ENCODE data around the gene METTL9. TPM values are rescaled to one million over a fixed set of nuclear protein-coding genes. Genes with fewer than 3 reads are reported as not detected.
"Not testable (repeated sequence)": the region's sequence is repeated elsewhere in the genome, so short reads cannot be mapped to it uniquely, and the experiment has no call there.

The METTL9 gene
- total and polyA plus RNA-seq, 4 donors: 9.3 to 57.3 (median 17.2) TPM

DNA sequence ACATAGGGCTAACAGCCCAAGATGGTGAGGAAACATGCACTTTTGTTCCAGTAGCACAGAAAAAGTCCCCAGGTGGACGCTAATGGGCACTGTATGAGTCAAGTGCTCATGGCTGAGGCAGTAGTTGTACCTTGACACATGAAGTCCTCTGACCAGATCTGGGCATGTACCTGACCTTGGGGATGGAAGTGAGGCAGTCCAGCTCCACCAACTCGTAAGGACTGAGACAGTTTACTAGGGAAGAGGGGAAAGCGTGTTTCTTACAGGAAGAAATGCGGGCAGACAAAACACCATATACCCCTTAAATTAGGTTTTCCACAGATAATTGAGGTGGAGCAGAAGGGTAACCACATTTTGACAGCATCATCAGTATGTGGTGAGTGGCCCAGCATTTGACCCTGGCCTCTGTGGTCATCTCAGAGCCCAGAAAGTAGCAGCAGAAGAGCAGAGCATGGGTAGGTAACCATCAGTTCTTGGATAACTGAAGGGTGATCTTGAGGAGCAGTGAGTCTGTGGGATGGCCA, 32.4 kb upstream of the METTL9 start (continued):
- TF ChIP-seq, protein P1, sequence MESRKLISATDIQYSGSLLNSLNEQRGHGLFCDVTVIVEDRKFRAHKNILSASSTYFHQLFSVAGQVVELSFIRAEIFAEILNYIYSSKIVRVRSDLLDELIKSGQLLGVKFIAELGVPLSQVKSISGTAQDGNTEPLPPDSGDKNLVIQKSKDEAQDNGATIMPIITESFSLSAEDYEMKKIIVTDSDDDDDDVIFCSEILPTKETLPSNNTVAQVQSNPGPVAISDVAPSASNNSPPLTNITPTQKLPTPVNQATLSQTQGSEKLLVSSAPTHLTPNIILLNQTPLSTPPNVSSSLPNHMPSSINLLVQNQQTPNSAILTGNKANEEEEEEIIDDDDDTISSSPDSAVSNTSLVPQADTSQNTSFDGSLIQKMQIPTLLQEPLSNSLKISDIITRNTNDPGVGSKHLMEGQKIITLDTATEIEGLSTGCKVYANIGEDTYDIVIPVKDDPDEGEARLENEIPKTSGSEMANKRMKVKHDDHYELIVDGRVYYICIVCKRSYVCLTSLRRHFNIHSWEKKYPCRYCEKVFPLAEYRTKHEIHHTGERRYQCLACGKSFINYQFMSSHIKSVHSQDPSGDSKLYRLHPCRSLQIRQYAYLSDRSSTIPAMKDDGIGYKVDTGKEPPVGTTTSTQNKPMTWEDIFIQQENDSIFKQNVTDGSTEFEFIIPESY (IDR thresholded peaks at IDR 0.05): no peak
- TF ChIP-seq FOXA2 (IDR thresholded peaks at IDR 0.05): no peak

DNA sequence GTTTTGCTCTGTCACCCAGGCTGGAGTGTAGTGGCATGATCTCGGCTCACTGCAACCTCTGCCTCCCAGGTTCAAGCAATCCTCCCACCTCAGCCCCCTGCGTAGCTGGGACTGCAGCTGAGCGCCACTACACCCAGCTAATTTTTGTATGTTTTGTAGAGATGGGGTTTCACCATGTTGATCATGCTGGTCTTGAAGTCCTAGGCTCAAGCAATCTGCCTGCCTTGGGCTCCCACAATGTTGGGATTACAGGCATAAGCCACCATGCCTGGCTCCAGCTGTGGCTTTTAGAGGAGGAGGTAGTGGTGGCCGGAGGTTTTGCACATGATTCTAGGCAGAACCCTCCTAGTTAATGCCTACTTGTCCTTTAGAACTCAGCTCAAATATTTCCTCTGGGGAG, 31.9 kb upstream of the METTL9 start:
- H3K27me3 ChIP-seq (ENCODE audit: control insufficient read depth in 4 of 4, insufficient read depth in 4 of 4, low read length in 3 of 4); H3K9me3 ChIP-seq (ENCODE audit: control insufficient read depth in 4 of 4, low read length in 3 of 4); H3K27ac ChIP-seq (ENCODE audit: low read depth in 1 of 2, low read length in 2 of 2); H3K4me3 ChIP-seq (ENCODE audit: low read depth in 1 of 3, low read length in 3 of 3); DNase-seq (ENCODE audit: low spot score); H3K36me3 ChIP-seq (ENCODE audit: control insufficient read depth in 4 of 4, insufficient read depth in 3 of 4, low read depth in 1 of 4, low read length in 3 of 4); H3K9ac ChIP-seq (ENCODE audit: low read depth in 1 of 2, low read length in 2 of 2): not testable (repeated sequence)
- WGBS: 97% methylated on average over 4 of the region's 4 CpGs
- H3K4me1 ChIP-seq (ENCODE audit: control insufficient read depth in 4 of 4, insufficient read depth in 4 of 4, low read length in 3 of 4): peaks cover 0 to 11% (median 7%) of the 10 kb centered on the region in 4 donors

DNA sequence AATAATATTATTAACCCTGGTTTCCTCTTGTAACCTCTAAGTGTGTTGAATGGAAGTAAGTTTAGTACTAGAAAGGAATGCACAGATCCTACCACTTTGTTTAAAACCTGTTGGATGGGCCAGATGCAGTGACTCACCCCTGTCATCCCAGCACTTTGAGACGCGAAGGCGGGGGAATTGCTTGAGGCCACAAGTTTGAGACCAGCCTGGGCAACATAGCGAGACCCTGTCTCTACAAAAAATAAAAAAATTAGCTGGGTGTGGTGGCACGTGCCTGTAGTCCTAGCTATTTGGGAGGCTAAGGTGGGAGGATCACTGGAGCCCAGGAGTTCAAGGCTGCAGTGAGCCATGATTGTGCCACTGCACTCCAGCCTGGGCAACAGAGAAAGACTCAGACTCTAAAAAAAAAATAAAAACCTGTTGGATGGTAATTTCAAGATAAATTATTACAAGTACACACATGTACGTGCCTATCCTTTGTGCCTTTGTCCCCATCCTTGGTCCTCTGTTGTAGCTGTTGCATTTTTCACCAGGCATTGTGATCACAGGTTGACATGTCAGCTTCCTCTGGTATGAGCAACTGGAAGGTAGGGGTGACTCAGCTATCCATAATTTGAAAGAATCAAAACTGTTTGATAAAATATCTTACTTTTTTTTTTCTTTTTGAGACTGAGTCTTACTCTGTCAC, 30.7 kb upstream of the METTL9 start:
- Histone ChIP-seq H3K36me3 (ENCODE audit: control insufficient read depth in 4 of 4, insufficient read depth in 3 of 4, low read depth in 1 of 4, low read length in 3 of 4) (no peaks in the 10 kb centered on the region), H3K27ac (ENCODE audit: low read depth in 1 of 2, low read length in 2 of 2) (no peak overlapping the region), H3K9me3 (ENCODE audit: control insufficient read depth in 4 of 4, low read length in 3 of 4) (no peaks in the 10 kb centered on the region), H3K9ac (ENCODE audit: low read depth in 1 of 2, low read length in 2 of 2) (no peak overlapping the region), H3K4me3 (ENCODE audit: low read depth in 1 of 3, low read length in 3 of 3) (no peak overlapping the region), H3K4me1 (ENCODE audit: control insufficient read depth in 4 of 4, insufficient read depth in 4 of 4, low read length in 3 of 4) (peaks cover 0 to 11% (median 7%) of the 10 kb centered on the region in 4 donors), H3K27me3 (ENCODE audit: control insufficient read depth in 4 of 4, insufficient read depth in 4 of 4, low read length in 3 of 4) (no peaks in the 10 kb centered on the region)
- 95% methylated on average over 6 of the region's 6 CpGs for WGBS
- TF ChIP-seq HNF4G (IDR thresholded peaks at IDR 0.05): no peak
- TF ChIP-seq RXRA (IDR thresholded peaks at IDR 0.05): no peak
- TF ChIP-seq, protein P1 (IDR thresholded peaks at IDR 0.05): no peak
- TF ChIP-seq EGR1 (IDR thresholded peaks at IDR 0.05; ENCODE audit: low read depth in 2 of 2): no peak
- TF ChIP-seq YY1 (IDR thresholded peaks at IDR 0.05): no peak
- no peak for TF ChIP-seq GABPA (IDR thresholded peaks at IDR 0.05 in 1 of 2, conservative IDR thresholded peaks at IDR 0.05 in 1 of 2)
- TF ChIP-seq, protein P2, sequence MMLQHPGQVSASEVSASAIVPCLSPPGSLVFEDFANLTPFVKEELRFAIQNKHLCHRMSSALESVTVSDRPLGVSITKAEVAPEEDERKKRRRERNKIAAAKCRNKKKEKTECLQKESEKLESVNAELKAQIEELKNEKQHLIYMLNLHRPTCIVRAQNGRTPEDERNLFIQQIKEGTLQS (IDR thresholded peaks at IDR 0.05): no peak
- no peak for TF ChIP-seq FOXA1 (IDR thresholded peaks at IDR 0.05)
- TF ChIP-seq, protein P3, sequence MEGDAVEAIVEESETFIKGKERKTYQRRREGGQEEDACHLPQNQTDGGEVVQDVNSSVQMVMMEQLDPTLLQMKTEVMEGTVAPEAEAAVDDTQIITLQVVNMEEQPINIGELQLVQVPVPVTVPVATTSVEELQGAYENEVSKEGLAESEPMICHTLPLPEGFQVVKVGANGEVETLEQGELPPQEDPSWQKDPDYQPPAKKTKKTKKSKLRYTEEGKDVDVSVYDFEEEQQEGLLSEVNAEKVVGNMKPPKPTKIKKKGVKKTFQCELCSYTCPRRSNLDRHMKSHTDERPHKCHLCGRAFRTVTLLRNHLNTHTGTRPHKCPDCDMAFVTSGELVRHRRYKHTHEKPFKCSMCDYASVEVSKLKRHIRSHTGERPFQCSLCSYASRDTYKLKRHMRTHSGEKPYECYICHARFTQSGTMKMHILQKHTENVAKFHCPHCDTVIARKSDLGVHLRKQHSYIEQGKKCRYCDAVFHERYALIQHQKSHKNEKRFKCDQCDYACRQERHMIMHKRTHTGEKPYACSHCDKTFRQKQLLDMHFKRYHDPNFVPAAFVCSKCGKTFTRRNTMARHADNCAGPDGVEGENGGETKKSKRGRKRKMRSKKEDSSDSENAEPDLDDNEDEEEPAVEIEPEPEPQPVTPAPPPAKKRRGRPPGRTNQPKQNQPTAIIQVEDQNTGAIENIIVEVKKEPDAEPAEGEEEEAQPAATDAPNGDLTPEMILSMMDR (IDR thresholded peaks at IDR 0.05; ENCODE audit: low read depth, low read length, missing input control): no peak
- TF ChIP-seq, protein P4, sequence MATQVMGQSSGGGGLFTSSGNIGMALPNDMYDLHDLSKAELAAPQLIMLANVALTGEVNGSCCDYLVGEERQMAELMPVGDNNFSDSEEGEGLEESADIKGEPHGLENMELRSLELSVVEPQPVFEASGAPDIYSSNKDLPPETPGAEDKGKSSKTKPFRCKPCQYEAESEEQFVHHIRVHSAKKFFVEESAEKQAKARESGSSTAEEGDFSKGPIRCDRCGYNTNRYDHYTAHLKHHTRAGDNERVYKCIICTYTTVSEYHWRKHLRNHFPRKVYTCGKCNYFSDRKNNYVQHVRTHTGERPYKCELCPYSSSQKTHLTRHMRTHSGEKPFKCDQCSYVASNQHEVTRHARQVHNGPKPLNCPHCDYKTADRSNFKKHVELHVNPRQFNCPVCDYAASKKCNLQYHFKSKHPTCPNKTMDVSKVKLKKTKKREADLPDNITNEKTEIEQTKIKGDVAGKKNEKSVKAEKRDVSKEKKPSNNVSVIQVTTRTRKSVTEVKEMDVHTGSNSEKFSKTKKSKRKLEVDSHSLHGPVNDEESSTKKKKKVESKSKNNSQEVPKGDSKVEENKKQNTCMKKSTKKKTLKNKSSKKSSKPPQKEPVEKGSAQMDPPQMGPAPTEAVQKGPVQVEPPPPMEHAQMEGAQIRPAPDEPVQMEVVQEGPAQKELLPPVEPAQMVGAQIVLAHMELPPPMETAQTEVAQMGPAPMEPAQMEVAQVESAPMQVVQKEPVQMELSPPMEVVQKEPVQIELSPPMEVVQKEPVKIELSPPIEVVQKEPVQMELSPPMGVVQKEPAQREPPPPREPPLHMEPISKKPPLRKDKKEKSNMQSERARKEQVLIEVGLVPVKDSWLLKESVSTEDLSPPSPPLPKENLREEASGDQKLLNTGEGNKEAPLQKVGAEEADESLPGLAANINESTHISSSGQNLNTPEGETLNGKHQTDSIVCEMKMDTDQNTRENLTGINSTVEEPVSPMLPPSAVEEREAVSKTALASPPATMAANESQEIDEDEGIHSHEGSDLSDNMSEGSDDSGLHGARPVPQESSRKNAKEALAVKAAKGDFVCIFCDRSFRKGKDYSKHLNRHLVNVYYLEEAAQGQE (IDR thresholded peaks at IDR 0.05): no peak
- no peak for TF ChIP-seq HNF4A (conservative IDR thresholded peaks at IDR 0.05)
- no peak for TF ChIP-seq NR2F2 (IDR thresholded peaks at IDR 0.05)
- no peak for TF ChIP-seq TAF1 (conservative IDR thresholded peaks at IDR 0.05)
- no peak for TF ChIP-seq SP1 (IDR thresholded peaks at IDR 0.05)
- TF ChIP-seq FOXA2 (IDR thresholded peaks at IDR 0.05): no peak
- TF ChIP-seq JUND (IDR thresholded peaks at IDR 0.05): no peak
- TF ChIP-seq, protein P5, sequence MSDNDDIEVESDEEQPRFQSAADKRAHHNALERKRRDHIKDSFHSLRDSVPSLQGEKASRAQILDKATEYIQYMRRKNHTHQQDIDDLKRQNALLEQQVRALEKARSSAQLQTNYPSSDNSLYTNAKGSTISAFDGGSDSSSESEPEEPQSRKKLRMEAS (IDR thresholded peaks at IDR 0.05): no peak
- no peak for DNase-seq (ENCODE audit: low spot score)
